Anterior cingulate cortex (tissue), 58 donors: ENCODE measurements around the gene ZNF595.
A peak's percentile ranks its signal among the peaks of the same experiment; 100 is the strongest.
"Not testable (repeated sequence)": the region's sequence is repeated elsewhere in the genome, so short reads cannot be mapped to it uniquely, and the experiment has no call there.

Experiments used
- DNase-seq, 58 donors: peaks; one replicate each; lab custom pipeline; 2025; lab: John Stamatoyannopoulos, UW

Gene ZNF595

GRCh38 chr4:71830-72229, 18.7 kb downstream of the ZNF595 start:
- no peak for DNase-seq

DNA sequence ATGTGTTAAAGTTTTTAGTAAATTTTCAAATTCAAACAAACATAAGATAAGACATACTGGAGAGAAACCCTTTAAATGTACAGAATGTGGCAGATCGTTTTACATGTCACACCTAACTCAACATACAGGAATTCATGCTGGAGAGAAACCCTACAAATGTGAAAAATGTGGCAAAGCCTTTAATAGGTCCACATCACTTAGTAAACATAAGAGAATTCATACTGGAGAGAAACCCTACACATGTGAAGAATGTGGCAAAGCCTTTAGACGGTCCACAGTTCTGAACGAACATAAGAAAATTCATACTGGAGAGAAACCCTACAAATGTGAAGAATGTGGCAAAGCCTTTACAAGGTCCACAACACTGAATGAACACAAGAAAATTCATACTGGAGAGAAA, 32.8 kb downstream of the ZNF595 start:
- no peak for DNase-seq

DNA sequence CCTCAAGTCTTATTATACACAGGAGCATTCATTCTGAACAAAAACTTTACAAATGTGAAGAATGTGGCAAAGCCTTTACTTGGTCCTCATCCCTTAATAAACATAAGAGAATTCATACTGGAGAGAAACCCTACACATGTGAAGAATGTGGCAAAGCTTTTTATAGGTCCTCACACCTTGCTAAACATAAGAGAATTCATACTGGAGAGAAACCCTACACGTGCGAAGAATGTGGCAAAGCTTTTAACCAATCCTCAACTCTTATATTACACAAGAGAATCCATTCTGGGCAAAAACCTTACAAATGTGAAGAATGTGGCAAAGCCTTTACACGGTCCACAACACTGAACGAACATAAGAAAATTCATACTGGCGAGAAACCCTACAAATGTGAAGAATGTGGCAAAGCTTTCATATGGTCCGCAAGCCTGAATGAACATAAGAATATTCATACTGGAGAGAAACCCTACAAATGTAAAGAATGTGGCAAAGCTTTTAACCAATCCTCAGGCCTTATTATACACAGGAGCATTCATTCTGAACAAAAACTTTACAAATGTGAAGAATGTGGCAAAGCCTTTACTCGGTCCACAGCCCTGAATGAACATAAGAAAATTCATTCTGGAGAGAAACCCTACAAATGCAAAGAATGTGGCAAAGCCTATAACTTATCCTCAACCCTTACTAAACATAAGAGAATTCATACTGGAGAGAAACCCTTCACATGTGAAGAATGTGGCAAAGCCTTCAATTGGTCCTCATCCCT, 33.6 kb downstream of the ZNF595 start:
- not testable (repeated sequence) for DNase-seq

GRCh38 chr4:98386-98785, 45.3 kb downstream of the ZNF595 start:
- DNase-seq, result no peak

GRCh38 chr4:99863-100262, 46.7 kb downstream of the ZNF595 start:
- no peak for DNase-seq

DNA sequence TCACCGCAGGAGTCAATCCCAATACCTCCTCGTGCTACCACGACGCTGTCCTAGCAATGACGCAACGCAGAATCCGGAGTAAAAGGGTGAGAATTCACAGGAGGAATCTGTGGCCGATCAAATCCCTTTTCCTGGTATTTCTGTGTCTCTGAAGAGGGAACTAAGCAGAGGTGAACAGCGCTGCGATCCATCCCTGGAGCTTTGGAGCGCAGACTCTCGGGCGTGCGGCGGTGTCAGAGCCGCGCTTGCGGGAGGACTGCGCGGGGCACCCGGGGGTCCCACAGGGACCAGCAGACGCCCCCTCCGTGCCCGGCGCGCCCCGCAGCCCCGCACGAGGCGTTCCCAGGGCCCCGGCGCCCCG, 53.9 kb downstream of the ZNF595 start:
- no peak for DNase-seq

GRCh38 chr4:107444-108429, 54.6 kb downstream of the ZNF595 start:
- no peak for DNase-seq

GRCh38 chr4:112771-113170, 59.6 kb downstream of the ZNF595 start:
- DNase-seq, result no peak

- no peak for DNase-seq
Measured at GRCh38 chr4:113732-114131, 60.6 kb downstream of the ZNF595 start.

- DNase-seq, result no peak
Measured at GRCh38 chr4:114149-114548, 61.0 kb downstream of the ZNF595 start.

- no peak for DNase-seq
Measured at GRCh38 chr4:116499-116898, 63.4 kb downstream of the ZNF595 start.

DNA sequence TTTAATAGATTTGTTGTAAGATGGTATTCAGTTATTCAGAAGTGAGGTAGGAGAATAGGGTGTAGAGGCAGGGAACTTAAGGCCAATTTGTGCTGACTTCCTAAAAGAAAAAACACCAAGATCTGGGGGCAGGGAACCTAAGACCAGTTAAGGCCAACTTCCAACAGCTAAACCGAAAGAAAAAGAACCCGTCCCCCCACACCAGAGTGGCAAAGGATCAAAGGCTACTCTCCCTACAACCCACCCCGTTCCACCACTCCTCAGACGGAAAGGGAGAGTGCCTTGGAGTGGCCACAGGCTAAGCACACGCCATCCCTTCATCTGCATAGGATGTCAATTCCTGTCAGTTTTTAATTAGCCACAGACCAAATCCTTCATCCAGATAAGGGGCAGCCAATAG, 67.5 kb downstream of the ZNF595 start:
- DNase-seq, result no peak

DNA sequence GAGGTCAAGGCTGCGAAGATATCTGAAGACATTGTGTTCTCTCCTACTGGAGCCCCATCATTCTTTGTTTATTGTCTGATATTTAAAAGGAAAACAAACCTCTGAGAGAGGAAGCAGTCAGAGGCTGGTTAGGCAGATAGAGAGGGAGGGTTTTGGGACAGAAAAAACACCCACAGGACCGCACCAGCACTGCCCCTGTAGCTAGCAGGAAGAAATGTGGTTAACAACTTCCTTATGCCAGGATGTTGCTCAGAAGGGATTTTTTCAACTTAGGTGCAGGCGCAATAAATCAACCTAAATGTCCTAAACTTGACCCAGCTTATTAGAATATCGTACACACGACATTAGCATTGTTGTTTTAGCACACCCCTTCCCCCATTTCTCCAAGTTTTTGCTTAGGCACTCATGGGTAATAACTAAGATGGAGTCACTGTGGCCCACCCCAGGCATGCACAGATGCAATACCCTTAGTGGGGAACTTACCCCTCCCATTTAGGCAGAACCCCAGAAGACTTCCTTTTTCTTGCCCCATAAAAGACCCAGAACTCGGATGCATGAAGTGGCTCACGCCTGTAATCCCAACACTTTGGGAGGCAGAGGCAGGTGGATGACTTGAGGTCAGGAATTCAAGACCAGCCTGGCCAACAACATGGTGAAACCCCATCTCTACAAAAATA, 68.4 kb downstream of the ZNF595 start:
- no peak for DNase-seq

GRCh38 chr4:123922-124274, 70.8 kb downstream of the ZNF595 start:
- DNase-seq, result not testable (repeated sequence)

DNA sequence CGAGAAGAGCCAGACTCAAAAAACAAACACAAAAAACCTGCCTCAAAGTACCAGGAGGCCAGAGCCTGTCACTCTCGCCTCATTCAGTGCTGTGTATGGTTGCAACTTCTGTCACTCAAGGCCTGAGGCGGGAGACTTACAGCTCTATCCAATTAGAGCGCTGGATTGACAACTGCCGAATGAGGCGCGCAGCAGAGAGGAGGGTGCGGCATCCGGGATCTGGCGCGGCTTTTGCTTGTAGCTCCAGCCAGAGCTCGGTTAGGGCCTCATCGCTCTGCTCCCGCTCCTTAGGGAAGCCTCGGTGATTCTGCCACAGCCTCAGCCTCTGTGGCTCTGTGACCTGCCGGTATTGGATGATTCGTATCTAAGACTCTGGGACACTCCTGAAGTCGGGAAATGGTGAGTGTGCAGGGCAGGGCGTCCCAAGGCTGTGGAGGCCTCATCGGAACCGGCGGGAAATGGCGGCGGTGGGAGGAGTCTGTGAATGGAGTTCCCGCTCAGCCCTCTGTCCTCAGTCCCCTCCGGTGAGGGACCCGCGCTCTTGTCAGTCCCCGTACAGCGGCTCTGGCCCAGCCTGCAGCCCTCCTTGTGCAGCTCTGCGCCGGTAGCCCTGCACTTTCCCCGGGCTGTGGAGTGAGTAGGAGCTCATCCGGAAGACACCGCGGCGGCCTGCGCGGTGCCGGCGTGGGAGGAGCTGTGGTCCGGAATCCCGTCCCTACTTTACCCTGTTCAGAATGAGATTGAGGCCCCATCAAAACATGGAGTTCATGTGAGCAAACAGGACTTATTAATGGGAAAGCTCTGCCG, 71.4 kb downstream of the ZNF595 start, which contains the start of gene ZNF718:
ZNF718 (plus strand) TSS at position 227 of the 807 bp plus-strand sequence; CDS start at position 397, 170 bp downstream.
- DNase-seq, result peak; percentile 36 to 97 (median 90)

DNA sequence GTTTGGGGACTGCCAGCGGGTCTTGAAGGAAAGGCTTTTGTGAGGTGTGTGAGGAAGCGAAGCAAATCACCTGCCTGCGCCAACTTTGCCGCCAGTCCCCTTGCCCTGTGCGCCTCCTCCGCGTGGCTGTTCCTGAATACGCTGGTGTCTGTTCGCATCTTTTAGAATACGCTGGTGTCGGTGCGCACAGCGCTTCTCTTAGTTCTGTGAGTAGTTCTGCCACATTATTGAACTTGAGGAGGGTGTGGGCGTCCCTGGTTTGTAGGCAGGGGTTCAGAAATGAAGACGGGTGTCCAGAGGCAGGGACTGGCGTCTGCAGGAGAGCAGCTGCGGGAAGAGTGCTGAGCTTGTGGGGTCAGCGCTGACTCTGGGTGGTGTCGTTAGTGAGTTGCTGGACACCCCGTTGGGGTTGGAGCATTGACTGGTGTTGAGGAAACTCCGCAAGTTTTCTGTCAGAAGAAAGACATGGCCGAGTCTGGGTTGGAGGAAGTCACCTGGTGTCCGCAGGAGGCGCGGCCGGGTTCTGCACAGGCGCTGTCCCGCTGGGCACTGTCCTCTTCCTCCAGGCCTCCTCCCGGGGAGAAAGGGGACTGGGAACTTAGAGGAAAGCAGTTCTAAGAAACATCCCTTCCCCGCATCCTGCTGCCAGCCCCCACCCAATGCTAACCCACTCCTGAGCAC, 72.1 kb downstream of the ZNF595 start:
- peak in 29 of 58 donors; percentile 4 to 63 (median 30) for DNase-seq

DNA sequence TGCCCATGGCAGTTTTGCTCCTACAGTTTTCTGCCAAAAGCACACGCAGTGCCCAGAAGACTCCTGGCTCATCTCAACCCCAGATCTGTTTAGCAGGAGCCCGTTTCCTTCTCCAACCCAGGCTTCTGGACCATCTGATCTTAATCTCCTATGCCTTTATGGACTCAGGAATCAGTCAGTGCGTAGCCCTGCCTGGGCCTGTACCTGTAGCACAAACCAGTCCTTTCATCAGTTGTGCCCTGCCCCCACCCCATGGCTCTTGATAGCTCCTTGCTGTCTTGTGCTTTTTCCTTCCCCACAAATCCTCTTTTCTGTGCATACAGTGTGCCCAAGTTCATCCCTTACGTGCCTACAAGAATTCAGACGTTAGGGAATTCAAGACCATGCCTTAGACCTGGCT, 72.7 kb downstream of the ZNF595 start:
- DNase-seq, result no peak

DNA sequence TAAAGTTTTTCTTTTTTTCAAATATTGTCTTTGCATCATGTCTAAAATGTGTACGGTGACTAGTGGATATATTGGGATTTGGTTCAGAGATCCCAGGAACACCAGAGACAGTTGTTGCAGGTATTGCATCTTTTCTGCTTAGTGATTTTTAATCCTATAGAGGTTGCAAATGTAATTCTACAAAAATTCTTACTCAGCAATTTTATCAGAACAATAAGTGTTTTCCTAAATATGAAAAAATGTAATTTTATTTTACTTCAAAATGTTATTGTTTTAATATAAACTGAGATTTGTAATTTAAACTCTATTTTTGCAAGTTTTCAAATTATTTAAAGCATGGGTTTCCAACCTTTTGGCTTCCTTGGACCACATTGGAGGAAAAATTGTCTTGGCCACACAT, 79.4 kb downstream of the ZNF595 start:
- DNase-seq, result no peak
